Fibroblast of lung (primary cell): Measurements from ENCODE around the gene NOP14.

Experiments
- EZH2 ChIP-seq: IDR thresholded peaks from 2 replicates; pipeline ENCODE4 v1.5.1; 2012; ENCODE audit warnings: low read length, control low read depth, mild to moderate bottlenecking; ENCODE audit errors: missing control alignments
- TF ChIP-seq, protein P1 (sequence below), 2 donors: IDR thresholded peaks in 1 of 2; conservative IDR thresholded peaks in 1 of 2; 1 replicate in 1 of 2; 2 replicates in 1 of 2; pipeline ENCODE4 v1.5.1; 2011 to 2012; ENCODE audit warnings: low read length in 2 of 2, control low read depth in 1 of 2, inconsistent platforms in 1 of 2, low read depth in 1 of 2, mild to moderate bottlenecking in 1 of 2

GRCh38 chr4:2914256-2915126 is 48.7 kb downstream of the NOP14 start:
- TF ChIP-seq, protein P1, sequence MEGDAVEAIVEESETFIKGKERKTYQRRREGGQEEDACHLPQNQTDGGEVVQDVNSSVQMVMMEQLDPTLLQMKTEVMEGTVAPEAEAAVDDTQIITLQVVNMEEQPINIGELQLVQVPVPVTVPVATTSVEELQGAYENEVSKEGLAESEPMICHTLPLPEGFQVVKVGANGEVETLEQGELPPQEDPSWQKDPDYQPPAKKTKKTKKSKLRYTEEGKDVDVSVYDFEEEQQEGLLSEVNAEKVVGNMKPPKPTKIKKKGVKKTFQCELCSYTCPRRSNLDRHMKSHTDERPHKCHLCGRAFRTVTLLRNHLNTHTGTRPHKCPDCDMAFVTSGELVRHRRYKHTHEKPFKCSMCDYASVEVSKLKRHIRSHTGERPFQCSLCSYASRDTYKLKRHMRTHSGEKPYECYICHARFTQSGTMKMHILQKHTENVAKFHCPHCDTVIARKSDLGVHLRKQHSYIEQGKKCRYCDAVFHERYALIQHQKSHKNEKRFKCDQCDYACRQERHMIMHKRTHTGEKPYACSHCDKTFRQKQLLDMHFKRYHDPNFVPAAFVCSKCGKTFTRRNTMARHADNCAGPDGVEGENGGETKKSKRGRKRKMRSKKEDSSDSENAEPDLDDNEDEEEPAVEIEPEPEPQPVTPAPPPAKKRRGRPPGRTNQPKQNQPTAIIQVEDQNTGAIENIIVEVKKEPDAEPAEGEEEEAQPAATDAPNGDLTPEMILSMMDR (conservative IDR thresholded peaks at IDR 0.05 in 1 of 2, IDR thresholded peaks at IDR 0.05 in 1 of 2; ENCODE audit: low read depth in 1 of 2, low read length in 2 of 2) = no peak
- no peak for TF ChIP-seq EZH2
